Stimulated activated CD4-positive, alpha-beta T cell treated with anti-CD3 and anti-CD28 coated beads, Interleukin-1b, Interleukin-23, amount 100 ng/mL, for 24 hours (primary cell): ENCODE data around the gene WTAP.
"Not testable (repeated sequence)": the region's sequence is repeated elsewhere in the genome, so short reads cannot be mapped to it uniquely, and the experiment has no call there.

Experiments used
- DNase-seq, 4 experiments: peaks; one replicate each; pipeline ENCODE4 v3.0.0-alpha.2; 2020; ENCODE audit warnings: low read depth in 4 of 4, low spot score in 1 of 4

WTAP gene

DNA sequence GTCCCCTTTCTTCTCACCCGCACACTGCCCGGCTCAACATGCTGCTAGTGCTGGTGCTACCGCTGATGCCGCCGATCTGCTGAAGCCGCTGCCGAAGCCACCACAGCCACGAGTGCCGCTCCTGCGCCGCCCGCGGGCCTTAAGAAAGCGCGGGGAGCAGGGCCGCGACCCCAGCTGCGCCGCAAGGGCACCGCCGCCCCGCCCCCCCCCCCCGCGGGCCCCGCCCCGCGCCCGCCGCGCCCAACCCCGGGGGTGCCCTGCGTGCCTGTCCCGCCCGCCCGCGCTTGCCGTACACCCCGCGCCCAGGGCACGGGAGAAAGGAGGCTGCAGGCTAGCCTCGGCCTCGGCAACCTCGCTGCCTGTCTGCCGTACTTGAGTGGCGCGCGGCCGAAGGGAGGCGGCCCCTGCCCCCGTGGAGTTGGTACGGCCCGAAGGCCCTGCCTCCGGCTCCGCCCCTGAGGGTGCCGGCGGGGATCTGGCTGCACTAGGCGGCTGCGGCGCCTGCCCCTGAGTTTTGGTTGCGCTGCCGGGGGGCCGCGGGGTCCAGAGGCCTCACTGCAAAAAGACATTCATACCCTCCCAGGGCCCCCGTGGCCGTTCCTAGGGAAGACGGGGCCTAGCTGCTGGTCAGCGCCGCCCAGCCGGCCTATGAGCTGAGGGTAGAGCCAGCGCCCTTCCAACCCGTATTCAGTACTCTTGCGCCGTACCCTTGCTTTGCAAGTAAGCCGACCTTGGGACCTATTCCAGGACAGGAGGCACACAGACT, 34.0 kb upstream of the WTAP start, which contains the start of gene SOD2:
SOD2 (minus strand) TSS at position 114 of the 766 bp plus-strand sequence; CDS start at position 40, 74 bp downstream.
- peak; percentile 56 to 76 (median 65) for DNase-seq

DNA sequence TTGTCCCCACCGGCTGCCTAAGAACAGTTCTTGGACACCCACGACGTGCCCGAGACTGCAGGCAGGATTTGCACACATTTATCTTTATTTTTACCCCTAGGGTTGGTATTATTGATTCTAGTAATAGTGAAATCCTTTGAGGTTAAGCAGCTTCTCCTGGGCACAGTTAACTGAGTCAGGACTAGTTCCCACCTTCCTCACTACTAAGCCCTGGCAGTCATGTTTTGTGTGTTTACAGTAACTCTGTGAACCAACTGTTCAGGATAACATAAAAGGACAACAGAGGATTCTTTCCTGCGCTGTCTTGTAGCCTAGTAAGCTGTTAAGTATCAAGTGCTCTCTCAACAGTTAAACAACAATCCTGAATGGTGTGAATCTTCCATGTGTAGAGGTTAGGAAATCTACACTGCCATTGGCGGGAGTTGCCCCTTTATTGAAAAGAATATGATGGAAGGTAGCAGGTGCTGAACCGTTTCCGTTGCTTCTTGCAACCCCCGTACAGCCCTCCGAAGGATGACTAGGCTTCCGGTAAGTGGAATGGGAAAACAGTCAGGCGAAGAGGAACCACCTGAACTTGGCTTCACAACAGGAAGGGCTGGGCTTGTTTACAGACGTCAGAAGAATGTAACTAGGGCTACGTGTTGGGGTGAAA, 33.3 kb upstream of the WTAP start:
- DNase-seq: peak in 1 of 4 experiments; percentile 6

DNA sequence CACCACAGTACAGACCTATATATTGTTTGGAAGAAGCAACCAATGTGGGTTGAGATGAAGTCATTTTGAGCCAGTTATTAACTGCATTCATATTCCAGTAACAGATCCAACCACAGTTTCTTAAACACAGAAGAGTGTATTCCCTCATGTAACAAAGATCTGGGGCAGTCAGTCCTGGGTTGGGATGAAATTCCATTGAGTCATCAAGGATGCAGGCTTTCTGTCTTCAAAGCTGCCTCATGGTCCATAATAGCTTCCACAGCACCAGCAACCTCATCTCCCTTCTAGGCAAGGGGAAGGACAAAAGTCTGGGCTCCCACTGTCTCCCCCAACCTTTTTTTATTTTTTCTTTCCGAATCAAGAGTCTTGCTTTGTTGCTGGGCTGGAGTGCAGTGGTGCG, 31.3 kb upstream of the WTAP start:
- no peak for DNase-seq

DNA sequence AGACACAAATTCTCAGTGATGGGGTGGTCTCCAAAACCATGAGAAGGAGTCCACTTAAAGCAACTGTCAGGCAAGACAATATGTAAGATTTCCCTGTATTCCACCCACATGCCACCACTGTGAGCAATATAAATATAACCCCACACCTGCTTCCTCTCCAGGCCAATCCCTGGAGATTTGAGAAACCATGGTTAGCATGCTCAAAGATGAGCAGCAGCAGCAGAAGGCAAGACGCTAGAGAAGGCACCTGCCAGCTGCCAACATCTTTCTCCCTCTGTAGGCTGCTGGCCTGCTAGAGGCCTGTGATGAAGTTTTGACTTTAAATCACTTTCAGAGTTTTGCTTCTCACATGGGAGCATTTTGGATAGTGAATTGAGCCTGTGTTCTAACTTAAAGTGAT, 26.3 kb upstream of the WTAP start:
- DNase-seq: no peak

DNA sequence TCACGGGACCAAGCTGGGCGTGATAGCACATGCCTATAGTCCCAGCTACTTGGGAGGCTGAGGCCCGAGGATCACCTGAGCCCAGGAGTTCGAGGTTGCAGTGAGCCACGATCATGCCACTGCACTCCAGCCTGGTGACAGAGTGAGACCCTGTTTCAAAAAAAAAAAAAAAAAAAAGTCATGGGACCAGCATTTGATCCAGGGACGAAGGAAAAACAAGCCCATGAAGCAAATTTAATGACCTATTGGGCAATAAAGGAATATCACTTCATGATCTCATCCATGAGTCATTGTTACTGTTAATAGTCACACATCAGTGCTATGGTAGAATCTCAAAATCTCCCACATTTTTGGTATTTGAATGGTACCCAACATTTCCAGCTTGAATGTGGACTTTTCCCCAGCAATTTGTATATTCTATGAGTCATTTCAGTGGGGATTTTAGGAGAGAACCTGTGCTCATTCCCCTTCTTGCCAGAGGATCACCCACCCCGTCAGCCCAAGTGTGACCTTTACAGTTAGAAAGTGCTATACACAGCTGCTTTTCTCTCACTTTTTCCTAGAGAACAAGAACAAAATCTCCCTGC, 25.8 kb upstream of the WTAP start:
- no peak for DNase-seq

DNA sequence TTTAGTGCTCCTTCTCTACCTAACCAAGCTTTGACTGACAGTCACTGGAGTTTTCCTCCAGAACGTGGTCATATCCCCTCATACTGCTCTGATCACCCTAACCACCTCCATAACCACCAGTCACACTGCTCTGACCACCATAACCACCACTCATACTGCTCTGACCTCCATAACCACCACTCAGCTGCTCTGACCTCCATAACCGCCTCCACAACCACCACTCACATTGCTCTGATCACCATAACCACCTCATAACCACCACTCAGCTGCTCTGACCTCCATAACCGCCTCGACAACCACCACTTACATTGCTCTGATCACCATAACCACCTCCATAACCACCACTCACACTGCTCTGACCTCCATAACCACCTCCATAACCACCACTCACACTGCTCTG, 16.7 kb upstream of the WTAP start:
- DNase-seq: not testable (repeated sequence)

DNA sequence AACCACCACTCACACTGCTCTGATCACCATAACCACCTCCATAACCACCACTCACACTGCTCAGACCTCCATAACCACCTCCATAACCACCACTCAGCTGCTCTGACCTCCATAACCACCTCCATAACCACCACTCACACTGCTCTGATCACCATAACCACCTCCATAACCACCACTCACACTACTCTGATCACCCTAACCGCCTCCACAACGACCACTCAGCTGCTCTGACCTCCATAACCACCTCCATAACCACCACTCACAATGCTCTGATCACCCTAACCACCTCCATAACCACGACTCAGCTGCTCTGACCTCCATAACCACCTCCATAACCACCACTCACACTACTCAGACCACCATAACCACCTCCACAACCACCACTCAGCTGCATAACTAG, 14.9 kb upstream of the WTAP start:
- not testable (repeated sequence) for DNase-seq

DNA sequence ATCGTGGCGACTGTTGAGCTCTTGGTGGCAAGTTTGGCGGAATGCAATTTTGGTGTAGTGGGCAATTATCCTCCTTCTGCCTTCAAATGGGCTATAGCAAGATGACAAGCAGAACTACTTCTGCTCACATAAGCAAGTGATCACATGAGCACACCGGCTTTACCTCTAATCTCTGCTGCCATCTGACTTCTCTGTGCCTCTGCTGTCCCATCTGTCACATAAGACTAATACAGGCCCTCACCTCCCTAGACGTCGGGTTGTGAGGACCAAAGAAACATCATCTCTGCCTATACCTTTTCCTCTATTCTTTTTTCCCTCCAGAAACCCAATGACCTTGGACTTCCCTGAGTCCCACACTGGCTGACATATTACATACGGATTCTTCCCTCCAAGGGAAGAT, 13.3 kb upstream of the WTAP start:
- DNase-seq: no peak

DNA sequence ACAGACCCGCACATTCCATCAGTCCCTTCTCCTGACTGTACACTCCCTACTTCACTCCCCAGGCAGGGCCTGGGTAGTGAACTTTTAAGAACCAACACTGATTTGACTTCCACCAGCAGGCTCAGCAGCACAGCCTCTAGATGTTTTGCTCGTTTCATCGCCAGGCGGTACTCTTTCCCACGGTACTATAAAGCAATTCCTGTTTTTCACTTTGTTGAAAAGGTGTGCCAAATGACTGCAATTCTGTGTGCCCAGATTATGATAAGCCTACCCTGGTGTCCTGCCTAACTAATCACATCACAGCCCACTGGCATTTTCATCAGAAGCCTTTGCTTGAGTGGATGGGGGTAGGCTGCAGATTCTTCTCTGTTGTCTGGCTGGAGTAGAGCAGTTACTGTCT, 12.9 kb upstream of the WTAP start:
- no peak for DNase-seq

DNA sequence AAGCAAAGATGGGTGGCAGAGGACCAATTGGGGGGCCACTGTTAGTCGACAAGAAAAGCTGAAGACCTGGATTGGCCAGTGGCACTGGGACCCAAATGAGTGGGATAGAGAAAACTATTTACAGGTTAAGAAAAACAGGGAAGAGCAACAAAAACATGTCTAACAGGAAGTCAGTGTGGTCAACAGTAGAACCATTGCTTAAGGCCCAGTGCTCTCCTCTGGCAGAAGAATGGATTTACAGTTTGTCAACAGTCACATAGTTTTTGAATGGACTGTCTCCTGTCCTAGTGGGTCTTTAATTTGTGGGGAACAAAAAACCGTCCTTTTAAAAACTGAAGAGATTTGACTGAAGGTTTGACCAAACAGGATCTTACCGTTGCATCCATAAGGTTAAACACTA, 12.1 kb upstream of the WTAP start:
- DNase-seq: no peak

DNA sequence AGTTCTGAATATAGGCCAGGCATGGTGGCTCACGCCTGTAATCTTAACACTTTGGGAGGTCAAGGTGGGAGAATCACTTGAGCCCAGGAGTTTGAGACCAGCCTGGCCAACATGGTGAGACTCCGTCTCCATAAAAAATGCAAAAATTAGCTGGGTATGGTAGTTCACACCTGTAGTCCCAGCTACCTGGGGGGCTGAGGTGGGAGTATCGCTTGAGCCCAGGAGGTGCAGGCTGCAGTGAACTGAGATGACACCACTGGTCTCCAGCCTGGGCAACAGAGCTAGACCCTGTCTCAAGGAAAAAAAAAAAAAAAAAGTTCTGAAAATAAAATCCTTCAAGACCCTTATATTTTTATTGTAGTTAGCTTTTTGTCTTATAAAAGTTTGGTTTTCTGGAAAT, 11.7 kb upstream of the WTAP start:
- no peak for DNase-seq

DNA sequence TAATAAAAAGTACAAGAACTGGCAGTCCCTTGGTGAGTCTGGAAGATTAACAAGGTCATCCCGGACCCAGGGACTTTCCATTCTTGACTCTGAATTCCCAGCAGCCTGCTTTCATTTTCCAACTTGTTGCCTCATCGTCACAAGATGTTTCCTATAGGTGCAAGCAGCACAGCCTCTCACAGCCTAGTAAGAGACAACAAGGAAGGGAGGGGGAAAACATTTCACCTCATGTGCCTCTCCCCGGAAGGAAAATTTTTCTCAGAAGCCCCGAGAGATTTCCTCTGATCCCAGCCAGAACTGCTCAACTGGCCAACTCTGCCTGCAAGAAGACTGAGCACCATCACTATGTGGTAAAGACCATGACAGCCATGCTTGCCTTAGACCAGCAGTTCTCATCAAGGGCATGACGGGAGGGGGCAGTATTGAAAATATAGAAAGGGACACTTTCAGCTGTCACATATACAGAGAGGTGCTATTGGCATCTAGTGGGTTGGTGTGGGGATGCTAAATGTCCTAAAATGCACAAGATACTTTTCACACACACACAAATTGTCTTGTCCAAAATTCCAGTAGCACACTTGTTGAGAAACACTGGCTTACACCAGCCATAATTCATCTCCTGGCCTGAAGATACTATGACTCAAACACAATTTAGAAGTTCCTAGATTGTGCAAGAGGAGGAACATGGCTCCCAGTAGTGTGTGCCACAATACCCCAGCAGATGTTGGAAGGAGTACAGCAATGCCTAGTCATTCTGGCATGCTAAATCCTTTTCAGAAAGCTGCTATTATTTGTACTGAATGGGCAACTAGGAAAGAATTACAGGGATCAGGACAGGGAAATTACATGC, 10.8 kb upstream of the WTAP start:
- DNase-seq: no peak

DNA sequence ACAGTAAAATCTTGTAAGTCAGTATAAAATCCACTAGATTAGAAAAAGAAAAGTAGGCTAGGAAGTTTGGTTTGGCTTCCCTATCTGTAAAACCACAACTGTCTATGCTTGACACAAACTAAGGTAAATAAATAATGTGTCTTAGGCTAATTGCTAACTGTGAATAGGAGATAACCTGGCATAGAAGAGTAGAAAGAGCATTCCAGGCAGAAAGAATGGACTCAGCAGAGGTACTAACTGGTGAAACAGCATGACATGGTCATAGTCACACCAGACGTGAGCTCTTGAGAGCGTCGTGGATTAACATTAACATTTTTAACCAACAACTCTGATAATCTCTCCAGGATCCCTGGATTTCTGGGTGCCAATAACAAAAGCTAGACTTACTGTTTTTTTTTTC, 8.7 kb upstream of the WTAP start:
- DNase-seq: no peak

DNA sequence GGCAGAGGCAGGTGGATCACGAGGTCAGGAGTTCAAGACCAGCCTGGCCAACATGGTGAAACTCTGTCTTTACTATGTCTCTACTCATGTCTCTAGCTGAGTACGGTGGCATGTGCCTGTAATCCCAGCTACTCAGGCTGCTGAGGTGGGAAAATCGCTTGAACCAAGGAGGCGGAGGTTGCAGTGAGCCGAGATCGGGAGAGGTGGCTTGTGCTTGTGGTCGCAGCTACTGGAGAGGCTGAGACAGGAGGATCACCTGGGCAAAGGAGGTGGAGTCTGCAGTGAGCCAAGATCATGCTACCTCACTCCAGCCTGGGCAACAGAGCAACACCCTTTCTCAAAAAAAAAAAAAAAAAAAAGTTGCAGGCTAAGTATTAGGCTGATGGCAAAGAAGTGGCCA, 8.0 kb upstream of the WTAP start:
- DNase-seq: no peak

DNA sequence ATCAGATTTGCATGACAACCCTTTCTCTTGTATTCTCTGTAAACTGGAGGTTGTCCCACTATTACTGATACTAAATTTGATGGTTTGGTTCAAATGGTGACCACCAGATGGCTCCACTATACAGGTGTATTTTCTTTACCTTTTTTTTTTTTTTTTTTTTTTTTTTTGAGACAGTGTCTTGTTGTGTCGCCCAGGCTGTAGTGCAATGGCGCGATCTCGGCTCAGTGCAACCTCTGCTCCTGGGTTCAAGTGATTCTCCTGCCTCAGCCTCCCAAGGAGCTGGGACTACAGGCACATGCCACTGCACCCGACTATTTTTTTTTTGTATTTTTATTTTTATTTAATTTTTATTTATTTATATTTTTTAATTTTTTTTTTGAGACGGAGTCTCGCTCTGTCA, 6.6 kb upstream of the WTAP start:
- peak in 2 of 4 experiments; percentile 6 to 20 for DNase-seq

DNA sequence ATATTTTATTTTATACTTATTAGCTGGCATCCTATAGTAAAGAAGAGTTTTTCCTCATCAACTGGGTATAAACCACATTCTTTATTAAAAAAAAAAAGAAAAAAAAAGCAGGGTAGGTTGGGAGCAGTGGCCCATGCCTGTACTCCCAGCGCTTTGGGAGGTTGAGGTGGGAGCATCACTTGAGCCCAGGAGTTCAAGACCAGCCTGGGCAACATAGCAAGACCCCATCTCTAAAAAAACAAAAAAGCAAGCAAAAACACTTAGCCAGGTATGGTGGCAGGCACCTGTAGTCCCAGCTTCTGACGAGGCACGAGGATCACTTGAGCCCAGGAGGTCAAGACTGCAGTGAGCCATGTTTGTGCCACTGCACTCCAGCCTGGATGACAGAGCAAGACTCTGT, 5.3 kb upstream of the WTAP start:
- DNase-seq: not testable (repeated sequence)

DNA sequence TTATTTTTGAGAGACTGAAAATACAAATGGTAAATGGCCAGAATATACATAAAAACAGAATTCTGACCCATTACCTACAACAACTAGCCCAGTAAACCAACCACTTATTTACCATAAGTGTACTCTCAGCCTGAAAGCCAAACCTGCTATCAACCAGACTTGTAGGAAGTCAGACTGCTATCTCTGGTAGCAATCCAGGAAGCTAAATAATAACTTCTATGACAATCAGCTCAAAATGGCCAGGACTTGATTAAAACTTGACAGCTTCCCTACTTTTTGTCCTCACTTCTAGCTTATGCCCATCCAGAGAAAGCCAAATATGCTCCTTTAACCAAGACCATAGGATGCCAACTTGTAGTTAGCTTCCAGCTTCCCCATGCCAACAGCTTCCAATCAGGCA, 4.7 kb upstream of the WTAP start:
- DNase-seq: no peak

DNA sequence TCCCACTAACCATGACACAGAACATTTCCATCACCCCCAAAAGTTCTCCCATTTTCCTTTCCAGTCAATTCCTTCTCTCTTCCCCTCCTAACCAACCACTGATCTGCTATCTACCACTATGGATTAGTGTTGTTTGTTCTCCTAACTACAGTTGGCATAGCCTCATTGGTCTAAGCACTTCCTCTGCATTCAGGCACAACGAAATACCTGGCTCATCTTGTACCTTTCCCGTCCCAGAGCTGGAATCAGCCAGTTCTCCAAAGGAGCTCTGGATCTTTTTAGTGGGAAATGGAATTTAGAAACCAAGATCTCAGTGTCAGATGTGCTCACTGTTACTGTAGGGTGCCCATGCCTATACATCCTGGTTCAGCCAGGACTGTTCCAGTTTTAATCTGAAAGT, 4.0 kb upstream of the WTAP start:
- DNase-seq: no peak

DNA sequence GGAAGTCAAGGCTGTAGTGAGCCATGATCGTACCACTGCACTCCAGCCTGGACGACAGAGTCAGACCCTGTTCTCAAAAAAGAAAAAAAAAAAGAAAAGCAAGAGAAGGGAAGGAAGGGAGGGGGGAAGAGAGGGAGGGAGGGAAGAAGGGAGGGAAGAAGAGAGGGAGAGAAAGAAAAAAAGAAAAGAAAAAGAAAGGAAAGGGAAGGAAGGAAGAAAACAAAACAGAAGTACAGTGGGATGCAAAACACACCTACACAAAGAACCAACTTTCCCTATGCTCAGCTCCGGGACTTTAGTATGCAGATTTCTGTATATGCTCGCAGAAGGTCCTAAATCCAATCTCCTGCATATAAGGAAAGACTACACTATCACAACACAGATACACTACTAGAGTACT, 2.5 kb upstream of the WTAP start:
- no peak for DNase-seq

DNA sequence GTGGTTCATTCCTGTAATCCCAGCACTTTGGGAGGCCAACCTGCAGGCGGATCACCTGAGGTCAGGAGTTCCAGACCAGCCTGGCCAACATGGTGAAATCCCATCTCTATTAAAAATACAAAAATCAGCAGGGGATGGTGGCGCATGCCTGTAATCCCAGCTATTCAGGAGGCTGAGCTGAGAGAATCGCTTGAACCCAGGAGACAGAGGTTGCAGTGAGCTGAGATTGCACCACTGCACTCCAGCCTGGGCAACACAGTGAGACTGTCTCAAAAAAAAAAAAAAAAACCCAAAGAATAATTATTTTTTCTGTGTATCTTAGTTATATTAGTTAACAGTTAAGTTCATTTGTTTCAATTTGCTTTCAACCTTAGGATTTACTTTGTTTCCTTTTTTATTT, 2.1 kb upstream of the WTAP start:
- not testable (repeated sequence) for DNase-seq

DNA sequence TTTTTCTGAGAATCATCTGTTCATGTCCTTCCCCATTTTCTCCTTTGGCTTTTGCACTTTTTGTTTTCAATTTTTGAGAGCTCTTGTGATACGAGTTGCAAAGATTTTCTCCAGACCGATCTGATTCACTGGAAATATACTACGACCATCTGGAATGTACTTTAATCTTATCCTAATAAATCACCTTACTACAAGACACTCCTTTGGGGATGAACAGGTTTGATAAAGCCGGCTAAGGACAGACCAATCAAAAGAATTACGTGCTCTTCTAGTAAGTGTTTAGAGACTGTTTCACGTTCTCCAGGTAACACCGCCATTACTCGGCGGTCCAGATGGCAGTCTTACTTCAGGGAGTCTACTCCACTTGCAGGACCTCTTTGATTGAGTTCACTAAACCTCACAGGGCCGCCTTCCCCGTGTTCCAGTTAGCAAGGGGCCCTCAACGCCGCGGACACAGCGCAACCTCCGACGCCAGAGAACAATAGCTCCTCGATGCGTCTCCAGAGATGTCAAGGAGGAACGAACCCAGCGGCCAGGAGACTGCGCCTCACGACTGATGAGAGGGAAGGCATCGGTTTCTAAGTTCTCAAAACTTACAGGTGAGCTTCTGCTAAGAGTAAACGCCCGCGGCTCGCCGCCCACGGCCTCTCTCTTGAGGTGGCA, 920 bp upstream of the WTAP start:
- DNase-seq: no peak
